NCI-H2107 treated with DMSO at 0.1 percent for 48 hours (cell line): Measurements from ENCODE around the gene PRKAG2.

Experiments
- DNase-seq: peaks from one replicate; lab custom pipeline; 2025; ENCODE audit not compliant: unreplicated experiment; lab: John Stamatoyannopoulos, UW

Gene PRKAG2

GRCh38 chr7:151900986-151901621 is 24.2 kb upstream of the PRKAG2 start:
- no peak for DNase-seq

GRCh38 chr7:151900591-151900985 is 23.7 kb upstream of the PRKAG2 start:
- DNase-seq = no peak

- DNase-seq = no peak
These were observed 22.8 kb upstream of the PRKAG2 start for GRCh38 chr7:151899513-151900360.

GRCh38 chr7:151897951-151898686 is 21.2 kb upstream of the PRKAG2 start:
- no peak for DNase-seq

GRCh38 chr7:151897161-151897731 is 20.3 kb upstream of the PRKAG2 start:
- peak; percentile 40 for DNase-seq

GRCh38 chr7:151896486-151896885 is 19.6 kb upstream of the PRKAG2 start:
- no peak for DNase-seq

- DNase-seq = no peak
These were observed 19.2 kb upstream of the PRKAG2 start for GRCh38 chr7:151896086-151896485.

- DNase-seq = no peak
These were observed 18.7 kb upstream of the PRKAG2 start for GRCh38 chr7:151895631-151896031.

GRCh38 chr7:151895008-151895630 is 18.2 kb upstream of the PRKAG2 start:
- no peak for DNase-seq

GRCh38 chr7:151894111-151895007 is 17.4 kb upstream of the PRKAG2 start:
- no peak for DNase-seq

- DNase-seq = no peak
These were observed 16.5 kb upstream of the PRKAG2 start for GRCh38 chr7:151893405-151893923.

- no peak for DNase-seq
These were observed 14.8 kb upstream of the PRKAG2 start for GRCh38 chr7:151891753-151892152.

GRCh38 chr7:151891182-151891581 is 14.3 kb upstream of the PRKAG2 start:
- no peak for DNase-seq

GRCh38 chr7:151890355-151891004 is 13.6 kb upstream of the PRKAG2 start:
- peak; percentile 35 for DNase-seq

- no peak for DNase-seq
These were observed 12.8 kb upstream of the PRKAG2 start for GRCh38 chr7:151889406-151890354.

GRCh38 chr7:151888079-151889067 is 11.5 kb upstream of the PRKAG2 start:
- no peak for DNase-seq

GRCh38 chr7:151886783-151887182 is 9.9 kb upstream of the PRKAG2 start:
- no peak for DNase-seq
